GOT3 (cell line): ENCODE data around the gene LMX1A.

ENCODE experiments used
- DNase-seq: peaks from one replicate; lab custom pipeline; 2025; ENCODE audit warnings: mixed read lengths; lab: John Stamatoyannopoulos, UW

The LMX1A gene

DNA sequence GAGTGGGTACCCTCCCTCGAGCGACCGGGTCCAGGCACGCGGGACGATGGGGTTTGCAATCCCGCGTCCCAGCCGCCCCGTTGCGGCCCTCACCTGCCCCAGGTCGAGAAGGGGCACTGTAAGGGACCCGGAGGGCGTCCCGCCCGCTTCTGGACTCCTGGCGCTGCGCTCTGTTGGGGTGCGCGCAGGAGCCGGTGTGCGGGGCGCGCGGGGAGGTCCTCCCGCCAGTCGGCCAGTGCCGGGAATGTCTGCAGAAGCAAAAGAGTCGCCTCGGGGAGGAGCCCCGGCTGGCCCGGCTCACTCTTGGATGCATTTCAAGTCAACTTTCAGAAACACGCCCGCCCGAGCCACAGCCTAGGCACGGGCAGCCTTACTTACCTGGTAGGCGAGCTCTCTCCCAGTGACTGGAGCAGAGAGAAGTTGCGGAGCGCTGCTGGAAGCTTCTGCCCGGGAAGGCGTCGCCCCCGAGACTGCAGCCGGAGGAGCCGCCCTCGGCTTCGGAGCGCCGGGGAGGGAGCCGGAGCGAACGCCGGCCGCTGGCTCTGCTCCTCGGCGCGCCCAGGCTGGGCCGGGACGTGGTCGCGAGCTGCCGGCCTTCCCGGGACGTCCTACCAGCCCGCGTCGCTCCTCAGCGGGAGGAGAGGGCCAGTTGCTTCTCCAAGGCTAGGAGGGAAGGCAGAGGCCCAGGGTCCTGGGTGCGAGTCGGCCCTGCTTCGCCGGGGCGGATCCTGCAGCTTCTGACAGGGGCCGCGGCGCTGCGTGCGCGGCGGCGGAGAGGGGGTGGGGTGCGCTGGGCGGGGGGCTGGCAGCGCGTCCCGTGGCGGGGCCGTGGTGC lies at the start of gene LMX1A:
LMX1A (minus strand) TSS at position 739 of the 835 bp plus-strand sequence. CDS start 1,156 bp downstream, outside the sequence.
- peak; percentile 12 for DNase-seq

DNA sequence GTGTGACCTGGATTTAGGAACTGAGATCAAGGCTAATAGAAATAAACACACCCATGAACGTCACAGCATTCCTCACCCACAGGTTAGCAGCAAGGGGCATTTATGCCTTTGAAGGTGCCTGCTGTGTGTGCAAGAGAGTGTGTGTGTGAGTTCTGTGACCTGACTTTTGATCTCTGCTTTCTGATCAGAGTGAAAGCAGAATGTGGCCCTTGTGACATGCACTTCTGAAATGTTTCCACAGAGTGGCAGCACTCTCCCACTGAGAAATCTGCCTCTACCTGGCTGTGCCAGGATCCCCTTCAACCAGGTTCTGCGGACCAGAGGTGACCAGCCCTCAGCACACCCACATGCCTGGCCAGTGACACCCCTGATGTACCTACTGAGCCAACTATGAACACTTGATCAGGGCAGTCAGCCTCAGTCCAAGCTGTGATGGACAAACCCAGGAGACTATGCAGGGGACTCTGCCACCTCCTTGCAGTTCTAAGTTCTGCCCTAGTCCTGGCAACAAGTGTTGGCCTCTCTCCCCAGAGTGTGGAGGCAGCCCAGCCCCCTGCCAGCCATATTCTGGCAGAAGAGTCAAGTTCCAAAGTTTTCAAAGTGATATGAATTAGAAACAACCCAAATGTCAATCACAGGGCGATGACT lies 47.4 kb upstream of the LMX1A start:
- DNase-seq: no peak

DNA sequence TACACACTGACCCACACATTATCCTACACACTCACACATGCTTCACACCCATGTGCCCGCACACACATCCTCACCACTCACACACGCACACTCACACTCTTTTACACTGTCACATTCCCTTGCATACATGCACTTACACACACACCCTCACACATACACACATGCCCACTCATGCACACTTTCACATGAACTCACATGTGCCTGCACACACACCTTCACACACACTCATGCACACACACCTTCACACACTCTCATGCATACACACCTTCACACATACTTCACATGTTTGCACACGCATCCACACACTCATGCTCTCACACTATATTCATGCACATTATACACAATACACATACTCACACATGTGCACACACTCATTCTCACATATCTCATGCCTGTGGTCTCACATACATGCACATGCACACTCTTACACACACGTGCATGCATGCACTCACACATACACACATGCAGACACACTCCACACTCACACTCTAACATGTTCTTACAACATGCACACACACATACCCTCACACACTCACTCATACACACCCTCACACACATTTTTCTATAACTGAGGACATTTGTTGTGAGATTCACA lies 46.1 kb upstream of the LMX1A start:
- DNase-seq: no peak

DNA sequence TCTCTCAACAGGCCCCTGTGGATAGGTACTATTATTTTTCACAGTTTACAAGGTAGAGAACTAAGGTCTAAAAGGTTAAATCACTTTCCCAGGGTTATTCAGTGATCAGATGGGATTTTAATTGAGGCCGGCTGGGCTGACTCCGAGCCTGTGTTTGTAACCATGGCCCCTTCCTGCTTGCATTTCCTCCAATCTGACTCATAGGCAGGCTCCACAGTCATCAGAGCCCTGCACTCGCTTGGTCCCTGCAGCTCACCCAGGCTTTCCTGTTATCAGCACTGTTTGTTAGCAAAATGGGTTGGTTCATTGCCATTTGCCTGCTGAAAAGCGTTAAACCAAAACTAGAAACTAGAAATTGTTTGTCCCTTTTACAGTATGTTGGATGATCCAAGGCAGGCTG lies 41.4 kb upstream of the LMX1A start:
- DNase-seq: no peak

DNA sequence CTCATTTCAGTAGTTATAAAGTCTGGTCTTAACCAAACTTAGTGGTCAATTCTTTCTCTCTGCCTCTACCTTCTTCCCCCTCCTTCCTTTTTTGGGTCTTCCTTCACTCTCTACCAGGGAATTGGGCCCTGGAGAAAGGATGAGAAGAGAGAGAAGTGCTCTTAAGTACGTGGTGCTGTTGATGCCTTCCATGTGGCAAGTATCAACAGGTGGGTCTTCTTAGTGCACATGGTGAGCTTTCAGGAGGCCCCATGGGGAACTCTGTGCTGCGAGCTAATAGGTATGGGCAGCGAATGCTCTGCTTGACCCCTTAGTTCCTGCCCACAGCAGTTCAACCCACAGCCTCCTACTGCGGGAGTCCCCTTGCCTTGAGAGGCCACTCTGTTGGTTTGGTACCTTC lies 39.4 kb upstream of the LMX1A start:
- no peak for DNase-seq

DNA sequence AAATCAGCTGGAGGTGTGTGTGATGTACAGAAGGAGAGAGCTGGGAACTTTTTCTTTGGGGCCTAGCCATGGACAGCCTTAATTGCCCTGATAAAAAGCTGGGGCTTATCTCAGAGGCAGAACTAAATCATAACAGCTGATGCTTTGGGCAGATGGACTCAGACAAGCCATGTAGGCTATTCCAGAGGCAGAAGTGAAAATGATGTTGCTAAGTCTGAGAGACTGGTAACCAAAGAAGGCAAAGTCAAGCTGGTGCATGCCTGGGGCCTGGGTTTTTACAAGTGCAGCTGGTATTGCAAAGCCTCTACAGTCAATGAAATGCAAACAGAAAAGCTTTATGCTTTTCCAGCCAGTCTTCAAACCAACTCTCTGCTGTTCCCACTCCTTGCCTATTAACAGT lies 39.0 kb upstream of the LMX1A start:
- no peak for DNase-seq

DNA sequence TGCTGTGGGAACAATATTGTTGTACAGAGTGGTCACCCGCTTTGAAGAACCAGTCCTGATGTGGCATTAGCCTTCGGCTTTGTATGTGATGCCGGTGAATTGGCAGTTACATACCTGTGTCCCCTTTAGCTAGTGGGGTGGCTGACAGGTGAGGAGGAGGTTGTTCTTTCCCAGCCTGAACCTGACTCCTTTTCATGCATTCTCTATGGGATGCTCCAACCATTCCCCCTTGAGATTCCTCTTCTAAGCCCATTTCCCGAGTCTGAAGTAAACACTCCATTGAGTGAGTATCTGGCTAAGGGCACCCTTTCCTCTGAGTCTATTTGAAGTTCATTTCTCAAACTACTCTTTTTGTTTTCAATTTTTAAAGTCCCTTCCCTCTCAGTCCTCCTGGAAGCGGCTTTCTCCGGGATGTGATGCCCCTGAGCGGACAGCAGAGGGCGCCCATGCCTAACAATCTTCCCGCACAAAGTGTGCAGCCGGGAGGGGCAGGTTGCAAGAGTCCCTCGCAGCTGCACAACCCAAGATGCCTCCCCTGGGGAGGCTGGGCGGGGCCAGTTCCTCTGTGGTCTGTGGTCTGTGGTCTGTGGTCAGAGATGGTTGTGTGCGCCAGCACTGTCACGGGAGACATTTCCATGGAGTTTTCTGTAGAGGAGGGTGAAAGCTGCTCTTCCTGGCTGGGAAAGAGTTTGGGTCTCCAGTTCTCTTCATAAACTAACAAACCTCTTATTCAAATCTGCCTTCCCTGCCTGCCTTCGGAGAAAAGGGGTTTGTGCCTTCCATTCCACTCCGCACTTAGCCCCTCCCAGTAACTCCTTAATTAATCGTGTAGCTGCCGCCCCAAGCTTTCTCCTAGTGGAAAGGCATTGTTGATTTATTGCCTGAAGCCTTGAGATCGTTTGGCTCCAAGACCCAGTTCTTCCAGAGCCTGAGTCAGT lies 36.4 kb upstream of the LMX1A start:
- peak; percentile 92 for DNase-seq

DNA sequence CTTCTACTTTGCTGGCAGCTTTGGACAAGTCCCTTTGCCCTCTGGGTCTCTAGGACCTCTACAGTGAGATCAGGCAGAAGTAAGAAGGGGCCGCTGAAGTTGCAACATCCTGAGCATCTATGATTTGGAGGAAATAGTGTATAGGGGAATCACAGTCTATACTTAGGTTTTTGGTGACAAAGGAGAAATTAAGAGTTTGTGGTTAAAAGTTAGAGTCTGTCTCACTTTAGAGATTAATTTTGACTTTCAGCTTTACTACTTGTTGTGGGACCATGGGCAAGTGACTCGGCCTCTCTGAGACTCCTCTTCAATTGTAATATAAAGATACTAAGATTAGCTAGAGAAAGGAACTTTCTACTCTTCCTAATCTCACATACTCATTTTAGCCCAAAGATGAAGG lies 33.1 kb upstream of the LMX1A start:
- DNase-seq: no peak

DNA sequence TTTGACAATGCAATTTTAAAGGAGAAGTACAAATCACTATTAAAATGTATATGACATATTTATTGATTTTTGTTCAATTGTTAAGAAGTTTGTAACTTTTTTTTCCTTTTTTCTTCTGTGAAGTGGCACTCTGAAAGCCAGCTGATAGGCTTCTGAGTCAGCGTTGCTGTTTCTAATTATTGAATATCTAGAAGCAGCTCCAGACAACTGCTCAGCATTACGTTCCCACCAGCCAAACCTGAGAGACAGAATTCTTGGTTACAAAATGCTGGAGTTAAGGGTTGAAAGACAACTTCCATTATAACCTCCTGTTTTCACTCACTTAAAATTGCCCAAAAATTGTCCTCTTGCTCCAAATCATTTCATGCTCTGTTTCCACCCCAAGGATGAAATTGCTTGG lies 31.4 kb upstream of the LMX1A start:
- no peak for DNase-seq

DNA sequence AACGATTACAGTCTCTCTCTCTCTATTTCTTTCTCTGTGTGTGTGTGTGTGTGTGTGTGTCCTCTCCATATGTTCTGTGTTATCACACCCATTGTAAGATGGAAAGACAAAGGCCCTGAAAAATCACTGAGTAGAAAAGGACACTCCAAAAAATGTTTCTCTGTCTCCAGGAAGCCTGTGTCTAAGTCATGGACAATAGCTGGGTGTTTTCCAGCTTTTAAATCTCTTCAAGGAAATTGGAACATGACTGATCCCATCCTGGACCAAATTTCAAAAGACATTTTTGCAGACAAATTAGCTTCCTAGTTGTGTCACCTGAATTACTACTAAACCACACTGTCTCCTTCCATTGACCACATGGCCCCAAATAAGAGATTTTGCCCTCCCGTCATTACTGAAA lies 31.0 kb upstream of the LMX1A start:
- DNase-seq: no peak

DNA sequence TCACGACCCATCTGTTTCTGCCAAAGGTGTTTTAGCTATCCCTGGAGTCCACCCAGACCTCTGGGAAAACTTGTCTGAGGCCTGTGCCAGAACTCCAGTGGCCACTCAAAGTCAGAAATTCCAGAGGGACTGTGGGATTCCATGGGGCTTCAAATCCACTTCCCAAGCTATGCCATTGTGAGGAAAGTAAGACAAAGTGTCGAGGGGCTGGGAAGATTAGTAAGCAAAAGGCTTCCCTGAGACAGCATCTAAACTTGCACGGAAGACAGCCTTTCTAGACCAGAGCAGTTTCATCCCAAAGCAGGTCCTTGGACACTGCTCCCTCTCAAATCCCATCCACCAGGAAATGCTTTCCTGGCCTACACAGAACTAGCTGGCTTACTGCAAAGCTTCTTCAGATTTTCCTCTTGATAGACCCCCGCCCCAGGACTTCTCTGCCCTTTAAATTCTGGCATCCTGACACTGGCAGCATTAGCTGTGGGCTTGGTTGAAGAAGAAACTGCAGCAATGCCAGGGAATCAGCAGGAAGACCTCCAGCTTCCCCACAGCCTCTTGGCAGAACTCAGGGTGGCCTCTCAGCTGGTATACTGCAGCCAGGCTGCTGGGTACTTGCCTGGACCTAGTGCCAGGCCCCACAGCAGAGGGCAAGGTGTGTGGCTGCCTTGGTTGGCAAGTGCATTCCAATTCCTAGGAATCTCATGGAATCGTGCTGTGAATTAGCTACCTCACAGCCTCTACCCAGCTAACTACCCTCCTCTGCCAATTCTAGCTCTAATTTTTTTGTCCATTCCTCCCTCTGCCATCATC lies 27.3 kb upstream of the LMX1A start:
- DNase-seq: no peak

DNA sequence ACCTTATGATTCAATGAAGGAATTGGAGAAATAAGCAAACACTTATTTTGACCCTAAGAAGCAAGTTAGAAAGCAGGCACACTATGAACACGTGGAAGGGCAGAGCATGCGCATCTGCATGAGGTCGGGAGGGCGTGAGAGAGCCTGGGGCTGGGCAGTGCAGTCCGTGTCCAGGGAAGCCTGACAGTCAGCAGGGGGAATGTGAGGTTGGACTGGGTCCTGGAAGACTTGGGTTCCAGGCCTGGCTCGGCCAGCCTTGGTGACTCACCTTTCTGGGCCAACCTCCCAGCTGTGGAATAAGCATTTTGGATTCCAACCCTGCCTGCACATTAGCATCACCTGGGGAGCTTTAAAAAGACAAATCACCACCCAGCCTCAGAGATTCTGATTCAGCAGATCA lies 26.6 kb upstream of the LMX1A start:
- DNase-seq: peak; percentile 79

DNA sequence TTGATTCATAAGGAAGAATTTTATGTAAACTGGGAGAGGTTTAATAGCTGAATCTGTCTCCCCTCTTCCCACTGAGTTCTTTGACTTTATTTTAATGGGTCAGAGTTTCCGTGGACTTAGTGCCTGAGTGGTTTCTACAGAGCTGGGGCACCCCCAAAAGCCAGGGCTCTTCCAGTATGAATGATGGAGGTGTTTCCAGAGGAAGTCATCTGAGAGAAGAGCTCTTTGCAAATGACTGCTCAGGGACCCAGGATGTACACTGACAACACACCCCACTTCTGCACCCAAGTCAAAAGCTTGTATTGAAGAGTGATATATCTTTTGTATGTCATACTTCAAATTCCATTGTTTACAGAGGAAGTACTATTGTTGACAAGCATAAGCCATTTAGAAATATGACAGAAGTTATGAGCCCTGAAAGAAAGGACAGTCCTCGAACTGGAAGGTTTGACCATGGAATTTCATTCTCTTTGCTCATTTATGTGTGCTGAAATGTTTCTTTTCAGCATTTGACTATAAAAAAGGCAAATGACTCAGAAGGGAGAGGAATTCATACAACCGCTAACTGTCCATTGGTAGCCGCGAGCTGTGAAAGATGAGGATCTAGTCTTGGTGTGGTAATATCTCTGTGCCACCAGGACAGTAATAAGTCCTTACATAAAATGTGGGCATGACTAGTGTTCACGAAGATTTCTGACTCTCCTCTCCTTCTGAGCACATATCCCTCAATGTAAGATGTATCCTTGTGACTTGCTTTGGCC lies 25.4 kb upstream of the LMX1A start:
- no peak for DNase-seq

DNA sequence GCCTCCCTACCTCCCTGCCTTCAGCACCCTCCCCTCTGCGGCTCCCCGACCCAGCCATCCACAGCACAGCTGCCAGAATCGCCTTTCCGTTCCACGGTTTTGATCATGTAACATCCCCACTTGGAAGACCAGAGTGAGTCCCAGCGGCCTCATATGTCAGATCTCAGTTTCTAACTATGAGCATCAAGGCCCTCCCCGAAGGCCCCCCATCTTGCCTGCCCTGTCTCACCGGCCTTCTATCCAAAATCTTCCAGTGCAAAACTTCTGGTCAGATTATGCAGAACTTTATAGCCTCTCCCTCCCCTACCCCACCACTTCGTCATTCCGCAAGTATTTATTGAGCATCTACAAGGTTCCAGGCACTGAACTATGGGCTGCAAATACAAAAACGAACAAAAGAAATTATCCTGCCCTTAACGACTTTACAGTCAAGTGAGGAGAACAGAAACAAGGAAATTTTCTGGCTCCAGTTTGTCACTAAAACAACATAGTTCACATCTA lies 20.3 kb upstream of the LMX1A start:
- DNase-seq: no peak

DNA sequence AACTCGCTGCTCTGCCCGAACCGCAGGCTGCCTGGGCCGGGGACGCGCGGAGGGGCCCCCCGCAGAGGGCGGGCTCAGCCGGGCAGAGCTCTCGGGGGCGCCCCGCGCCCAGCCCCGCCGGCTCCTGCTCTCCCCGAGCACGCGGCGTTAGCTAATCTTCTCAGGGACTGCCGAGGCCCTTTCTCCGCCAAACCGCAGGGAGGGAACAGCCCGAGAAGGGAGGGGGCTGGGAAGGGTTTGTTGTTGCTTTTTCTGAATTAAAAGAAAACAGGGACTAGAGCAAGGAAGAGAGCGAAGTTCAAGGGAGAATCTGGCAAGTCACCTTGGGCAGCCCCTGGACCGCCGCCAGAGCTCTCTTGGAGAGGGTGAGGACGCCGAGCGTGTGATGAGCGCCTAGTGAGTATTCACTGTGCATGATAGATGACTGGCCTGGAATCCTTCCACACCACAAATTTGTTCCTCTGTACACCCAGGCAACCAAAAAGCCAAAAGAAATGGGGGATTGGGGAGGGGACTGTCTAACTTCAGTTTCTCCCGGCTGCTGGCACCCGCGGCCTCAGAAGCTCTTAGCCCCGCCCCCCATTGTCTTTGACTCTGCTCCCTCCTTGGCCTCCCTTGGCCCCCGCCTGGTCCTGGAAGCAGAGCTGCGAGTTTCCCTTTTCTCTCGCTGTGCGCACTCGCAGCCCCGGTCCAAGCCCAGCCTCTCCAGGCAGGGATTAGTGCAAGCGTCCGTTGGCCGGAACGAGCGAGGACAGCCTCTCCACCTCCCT lies 19.7 kb upstream of the LMX1A start:
- DNase-seq: peak; percentile 95

DNA sequence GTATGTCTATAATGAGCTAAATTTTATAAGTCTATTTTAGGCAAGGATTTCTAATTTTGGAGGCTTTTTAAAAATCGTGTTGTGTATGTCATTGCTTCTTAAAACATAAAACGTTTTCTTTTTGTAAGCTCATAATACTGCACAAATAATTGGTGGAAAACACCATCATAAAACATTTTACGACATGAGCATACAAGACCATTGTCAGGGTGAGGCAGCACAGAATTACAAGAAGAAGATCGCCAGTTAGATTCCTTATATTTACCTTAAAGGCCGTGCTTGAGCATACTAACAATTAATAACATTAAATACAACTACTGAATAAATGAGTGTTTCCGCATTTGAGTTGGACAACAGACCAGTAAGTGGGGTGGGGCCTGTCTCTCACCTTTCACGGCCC lies 19.1 kb upstream of the LMX1A start:
- DNase-seq: no peak

DNA sequence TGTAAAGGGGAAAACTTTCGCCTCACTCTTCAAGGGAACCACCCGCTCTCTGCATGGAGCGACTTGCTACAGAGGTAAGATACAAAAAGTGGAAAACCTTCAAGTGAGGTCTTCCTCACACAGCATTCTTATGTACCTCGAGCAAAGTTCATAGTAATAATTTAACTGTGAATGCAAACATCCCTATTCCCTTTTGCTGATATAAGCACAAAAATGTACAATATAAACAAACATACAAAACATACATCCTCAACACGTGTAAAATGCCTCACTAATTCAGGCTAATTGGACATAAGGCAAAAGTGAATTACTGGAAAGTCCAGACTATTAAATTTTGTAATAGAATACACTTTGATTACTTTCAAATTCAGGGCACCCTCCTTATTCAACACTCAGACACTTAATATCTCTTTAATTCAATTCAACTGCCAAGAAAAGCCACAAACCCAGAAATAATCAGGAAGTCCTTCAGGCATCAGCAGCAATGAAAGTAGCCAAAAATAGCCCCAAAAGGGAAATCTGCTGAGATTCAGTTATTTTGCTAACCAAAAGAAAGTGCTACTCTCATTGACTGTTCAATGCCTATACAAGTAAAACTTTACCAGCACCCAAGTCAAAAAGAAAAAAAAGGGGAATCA lies 15.2 kb upstream of the LMX1A start:
- DNase-seq: no peak

DNA sequence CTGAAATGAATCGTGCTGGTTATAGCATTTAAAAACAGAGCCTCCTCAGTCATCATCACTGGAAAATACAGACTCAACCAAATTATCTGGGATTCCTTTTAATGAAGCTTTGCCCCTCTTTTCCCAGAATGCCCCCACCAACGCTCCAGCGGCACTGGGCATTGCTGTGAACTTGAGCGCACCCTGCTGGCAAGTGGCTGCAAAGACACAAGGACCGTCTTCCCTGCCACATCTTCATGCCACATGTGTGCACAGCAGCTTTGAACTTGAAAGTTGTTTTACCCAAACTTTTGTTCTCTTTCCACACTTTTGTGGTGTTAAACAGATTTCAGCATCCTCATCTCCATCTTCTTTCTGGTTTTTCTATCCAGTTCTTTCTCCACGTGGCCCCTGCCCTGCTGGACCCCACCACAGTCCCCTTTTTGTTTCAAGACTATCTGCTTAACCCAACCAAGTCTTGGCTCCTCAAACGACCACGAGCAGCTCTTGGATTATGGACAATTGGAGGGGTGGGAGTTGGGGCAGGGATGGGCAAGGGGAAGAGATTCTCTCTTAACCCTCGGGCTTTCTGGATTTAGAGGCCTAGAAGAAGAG lies 12.8 kb upstream of the LMX1A start:
- peak; percentile 8 for DNase-seq
